T-helper 2 cell treated with Interferon-gamma antibody and Interleukin-4, amounts not matched to agents 100 ng/mL and 5 ng/mL, for 36 hours (primary cell): ENCODE results near the gene METTL18. TPM values are rescaled to one million over a fixed set of nuclear protein-coding genes. Genes with fewer than 3 reads are reported as not detected.

Experiments used
- intact Hi-C: fragments of 100-400 bp; cut with micrococcal nuclease; formaldehyde crosslinking; loops from one replicate; pipeline ENCODE4 v1.15.1; 2023
- total RNA-seq: library from RNA; stranded (reverse); gene quantifications from 2 replicates; pipeline ENCODE4 v1.2.3, GENCODE V29; 2022

Gene METTL18
- total RNA-seq, 1 donor from 2014 or later: 11.3 TPM

- intact Hi-C loops: no loop called here
These were observed 6.3 kb downstream of the METTL18 start for GRCh38 chr1:169788402-169788801.

- intact Hi-C loops: no loop called here
These were observed 7.7 kb downstream of the METTL18 start for GRCh38 chr1:169786974-169787373.

GRCh38 chr1:169785267-169785666, 9.4 kb downstream of the METTL18 start:
- intact Hi-C loops: no loop called here

GRCh38 chr1:169784102-169784501, 10.6 kb downstream of the METTL18 start:
- intact Hi-C loops: no loop called here

DNA sequence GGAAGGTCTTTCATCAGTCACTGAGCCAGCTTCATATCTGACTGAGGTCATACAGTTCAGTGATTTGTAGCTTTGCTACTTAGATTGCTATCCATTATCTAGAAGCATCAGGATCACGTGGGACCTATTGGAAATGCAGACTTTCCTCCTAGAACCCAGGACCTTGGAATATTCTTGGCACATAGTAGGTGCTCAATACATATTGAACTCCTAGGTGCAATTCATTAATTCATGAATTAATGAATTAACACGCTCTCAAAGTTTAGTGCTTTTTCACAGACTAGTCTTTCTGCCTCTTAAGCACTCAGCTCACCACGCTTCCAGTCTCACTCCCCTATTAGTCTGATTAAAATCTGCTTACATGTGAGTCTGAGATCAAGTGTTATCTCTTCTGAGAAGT, 12.1 kb downstream of the METTL18 start:
- intact Hi-C loops: no loop called here

DNA sequence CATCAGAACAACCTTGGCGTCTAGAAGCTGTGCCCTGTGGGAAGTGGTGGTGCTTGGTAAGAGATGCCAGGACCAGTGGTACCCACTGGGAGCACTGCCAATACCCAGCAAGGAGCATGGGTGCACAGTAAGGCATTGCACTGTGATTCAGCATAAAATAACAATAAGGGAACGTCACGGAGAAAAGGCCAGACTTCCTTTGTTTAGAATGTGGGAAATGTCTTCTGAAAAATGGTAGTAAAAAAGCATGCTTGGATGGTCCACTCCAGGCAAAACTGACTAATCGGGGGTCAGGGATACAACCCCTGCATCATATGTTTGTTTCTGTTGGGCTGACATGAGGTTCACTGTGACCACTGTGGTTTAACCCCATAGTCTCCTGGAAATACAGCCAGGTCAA, 14.7 kb downstream of the METTL18 start:
- intact Hi-C loops: no loop called here

- intact Hi-C loops: no loop called here
These were observed 15.6 kb downstream of the METTL18 start for GRCh38 chr1:169779150-169779549.

GRCh38 chr1:169776440-169776839, 18.3 kb downstream of the METTL18 start:
- intact Hi-C loops: no loop called here

GRCh38 chr1:169768161-169768560, 26.5 kb downstream of the METTL18 start:
- intact Hi-C loops: no loop called here

DNA sequence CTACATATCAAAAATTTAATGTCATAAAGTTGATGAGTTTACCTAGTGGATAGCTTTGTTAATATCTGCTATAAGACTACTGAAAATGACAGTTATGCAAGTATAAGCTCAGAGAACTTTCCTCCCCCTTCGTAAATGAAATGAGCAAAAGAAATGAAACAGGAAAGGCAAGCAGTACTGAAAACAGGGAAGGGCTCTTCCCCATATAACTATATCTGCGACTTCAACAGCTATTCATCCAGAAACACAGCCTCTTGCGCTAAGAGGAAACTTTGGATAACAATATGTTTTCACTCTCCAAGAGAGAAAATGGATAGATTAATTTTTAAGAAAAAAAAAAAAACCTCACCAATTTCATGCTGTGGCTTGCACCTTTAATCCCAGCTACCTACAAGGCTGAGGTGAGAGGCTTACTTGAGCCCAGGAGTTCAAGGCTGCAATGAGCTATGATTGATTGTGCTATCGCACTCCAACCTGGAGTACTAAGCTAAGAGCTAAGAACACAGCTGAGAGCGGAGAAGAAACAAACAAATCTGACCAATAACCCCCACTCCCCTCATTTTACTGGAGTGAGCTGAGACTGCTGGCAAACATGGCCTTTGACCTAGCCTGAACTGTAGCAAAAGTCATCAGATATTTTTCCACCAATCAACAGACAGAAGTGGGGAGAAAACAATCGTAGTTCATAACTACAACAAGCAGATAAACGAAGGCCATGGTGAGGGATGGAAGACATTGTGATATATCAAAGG, 29.0 kb downstream of the METTL18 start:
- intact Hi-C loops: no loop called here

GRCh38 chr1:169764919-169765318, 29.8 kb downstream of the METTL18 start:
- intact Hi-C loops: no loop called here

- intact Hi-C loops: no loop called here
These were observed 32.0 kb downstream of the METTL18 start for GRCh38 chr1:169762699-169763098.

DNA sequence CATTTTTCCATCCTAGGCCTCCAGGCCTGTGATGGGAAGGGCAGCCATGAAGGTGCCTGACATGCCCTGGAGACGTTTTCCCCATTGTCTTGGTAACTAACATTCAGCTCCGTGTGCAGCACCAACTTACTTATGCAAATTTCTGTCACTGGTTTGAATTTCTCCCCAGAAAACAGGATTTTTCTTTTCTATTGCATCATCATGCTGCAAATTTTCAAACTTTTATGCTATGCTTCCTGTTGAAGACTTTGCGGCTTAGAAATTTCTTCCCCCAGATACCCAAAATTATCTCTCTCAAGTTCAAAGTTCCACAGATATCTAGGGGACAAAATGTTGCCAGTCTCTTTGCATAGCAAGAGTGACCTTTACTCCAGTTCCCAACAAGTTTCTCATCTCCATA, 35.7 kb downstream of the METTL18 start:
- intact Hi-C loops: no loop called here

GRCh38 chr1:169753549-169753948, 41.2 kb downstream of the METTL18 start:
- intact Hi-C loops: no loop called here

DNA sequence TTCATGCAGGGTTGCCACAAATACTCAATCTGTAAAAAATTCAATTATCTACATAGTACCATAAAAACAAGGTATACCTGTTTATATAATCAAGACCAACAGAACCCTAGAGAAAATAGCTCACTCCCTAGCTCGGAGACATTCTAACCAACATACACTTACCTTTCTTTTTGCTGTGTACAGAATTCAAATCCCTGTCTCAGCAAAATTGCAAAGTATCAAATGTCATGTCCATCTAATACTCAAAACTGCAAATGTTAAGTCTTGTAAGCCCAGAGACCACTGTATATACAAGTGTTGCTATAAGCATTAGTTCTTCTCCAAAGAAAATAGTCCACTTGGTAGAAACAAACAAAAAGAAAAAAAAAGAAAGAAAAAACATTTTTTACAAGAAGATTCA, 44.7 kb downstream of the METTL18 start:
- intact Hi-C loops: no loop called here

- intact Hi-C loops: no loop called here
These were observed 48.2 kb downstream of the METTL18 start for GRCh38 chr1:169746550-169746949.

DNA sequence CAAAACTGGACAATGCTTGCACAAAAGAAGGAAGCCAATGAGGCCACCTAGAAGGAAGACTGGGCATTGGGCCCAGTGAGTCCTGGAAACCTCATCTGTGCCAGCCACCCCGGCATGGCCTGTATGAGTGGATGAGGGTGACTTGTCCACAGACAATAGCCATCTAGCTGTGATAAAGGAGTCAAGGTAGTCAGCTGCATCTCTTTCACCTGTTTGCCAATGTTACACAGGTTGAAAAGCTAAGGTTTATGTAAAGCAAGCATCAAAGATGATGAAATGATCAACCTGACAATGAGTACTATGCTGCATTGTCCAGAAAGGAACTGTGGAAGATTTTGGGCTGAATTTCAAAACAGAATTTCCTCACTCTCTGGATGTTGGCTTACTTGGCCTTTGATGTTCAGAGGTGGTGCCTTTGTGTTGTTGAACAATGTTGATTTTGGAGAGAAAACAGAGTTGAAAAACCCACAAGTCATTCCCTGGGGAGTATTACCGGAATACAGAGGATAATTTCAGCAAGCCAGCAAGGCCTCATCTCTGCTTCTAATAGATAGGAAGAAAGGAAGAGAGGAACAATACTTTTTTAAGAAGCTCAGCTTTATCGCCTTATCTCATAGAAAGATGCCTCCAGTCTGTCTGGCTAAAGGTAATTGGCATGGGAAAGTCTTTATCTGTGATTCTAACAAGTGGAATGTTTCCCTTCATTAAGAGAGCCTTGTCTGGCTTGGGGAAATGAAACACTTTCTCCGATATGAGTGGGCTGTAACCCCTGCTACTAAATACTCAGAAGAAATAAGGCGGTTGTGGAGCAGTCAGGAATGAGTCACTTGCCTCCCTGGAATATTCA, 49.5 kb downstream of the METTL18 start:
- intact Hi-C loops: no loop called here

Other genes with a start within 250 kb of the METTL18 start
- gene F5, start 208.4 kb downstream of the METTL18 start, total RNA-seq: 8.2 and 9.1 TPM in 2 replicates
- 0.18 and 0.52 TPM in 2 replicates for gene SELP, start 164.8 kb downstream of the METTL18 start, total RNA-seq
- gene SELL, start 83.3 kb downstream of the METTL18 start, total RNA-seq: 517 and 529 TPM in 2 replicates
- gene SELE, start 60.8 kb downstream of the METTL18 start, total RNA-seq: not detected in 2 replicates
- gene SCYL3, start 99.0 kb upstream of the METTL18 start, total RNA-seq: 13.4 and 14.2 TPM in 2 replicates